NCI-H345 (cell line): ENCODE measurements around the gene SPN.
A peak's percentile ranks its signal among the peaks of the same experiment; 100 is the strongest.
"Not testable (repeated sequence)": the region's sequence is repeated elsewhere in the genome, so short reads cannot be mapped to it uniquely, and the experiment has no call there.

Experiments used
- DNase-seq: peaks from one replicate; lab custom pipeline; 2025; lab: John Stamatoyannopoulos, UW

The SPN gene

DNA sequence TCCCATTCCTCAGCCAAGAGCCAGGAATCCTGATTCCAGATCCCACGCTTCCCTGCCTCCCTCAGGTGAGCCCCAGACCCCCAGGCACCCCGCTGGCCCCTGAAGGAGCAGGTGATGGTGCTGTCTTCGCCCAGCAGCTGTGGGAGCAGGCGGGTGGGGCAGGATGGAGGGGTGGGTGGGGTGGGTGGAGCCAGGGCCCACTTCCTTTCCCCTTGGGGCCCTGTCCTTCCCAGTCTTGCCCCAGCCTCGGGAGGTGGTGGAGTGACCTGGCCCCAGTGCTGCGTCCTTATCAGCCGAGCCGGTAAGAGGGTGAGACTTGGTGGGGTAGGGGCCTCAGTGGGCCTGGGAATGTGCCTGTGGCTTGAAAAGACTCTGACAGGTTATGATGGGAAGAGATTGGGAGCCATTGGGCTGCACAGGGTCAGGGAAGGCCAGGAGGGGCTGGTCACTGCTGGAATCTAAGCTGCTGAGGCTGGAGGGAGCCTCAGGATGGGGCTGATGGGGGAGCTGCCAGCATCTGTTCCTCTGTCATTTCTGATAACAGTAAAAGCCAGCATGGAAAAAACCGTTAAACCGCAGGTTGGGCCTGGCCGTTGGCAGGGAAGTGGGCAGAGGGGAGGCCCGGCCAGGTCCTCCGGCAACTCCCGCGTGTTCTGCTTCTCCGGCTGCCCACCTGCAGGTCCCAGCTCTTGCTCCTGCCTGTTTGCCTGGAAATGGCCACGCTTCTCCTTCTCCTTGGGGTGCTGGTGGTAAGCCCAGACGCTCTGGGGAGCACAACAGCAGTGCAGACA, at the start of gene SPN:
SPN (plus strand) TSS at position 232 of the 791 bp plus-strand sequence; CDS start at position 714, 482 bp downstream.
- DNase-seq = no peak

DNA sequence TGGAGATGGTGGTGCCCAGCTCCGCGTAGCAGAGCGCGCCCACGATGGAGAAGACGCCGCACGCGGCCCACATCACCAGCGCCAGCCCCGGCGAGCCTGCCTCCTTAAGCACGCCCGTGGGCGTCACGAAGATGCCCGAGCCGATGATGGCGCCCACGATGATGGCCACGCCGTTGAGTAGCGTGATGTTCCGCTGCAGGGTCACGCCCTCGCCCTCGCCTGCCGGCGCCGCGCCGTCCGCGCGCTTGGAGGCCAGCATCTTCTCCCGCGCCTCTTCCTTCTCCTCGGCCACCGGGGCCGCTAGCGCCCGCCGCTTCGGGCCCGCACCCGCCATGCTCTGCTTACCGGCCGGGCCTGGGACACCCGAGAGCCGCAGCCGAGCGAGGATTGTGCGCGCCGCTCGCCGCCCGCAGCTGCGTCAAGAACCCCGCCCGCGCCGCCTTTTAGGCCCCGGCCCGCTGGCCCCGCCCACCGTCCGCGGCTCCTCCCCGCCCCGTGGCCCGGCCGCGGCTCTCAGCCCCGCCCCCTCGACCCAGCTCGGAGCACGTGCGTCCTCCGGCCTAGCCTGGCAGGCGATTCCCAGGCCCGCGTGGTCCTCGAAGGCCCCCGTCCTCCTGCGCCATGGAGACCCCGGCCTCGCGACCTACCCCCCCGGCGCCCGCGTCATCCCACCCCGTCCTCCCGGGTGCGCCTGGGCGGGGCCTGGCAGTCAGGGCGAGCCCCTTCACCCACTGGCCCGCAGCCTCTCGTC, 49.6 kb upstream of the SPN start:
- peak; percentile 88 for DNase-seq

- peak; percentile 41 for DNase-seq
These were observed 48.2 kb upstream of the SPN start for GRCh38 chr16:29614691-29615314.

DNA sequence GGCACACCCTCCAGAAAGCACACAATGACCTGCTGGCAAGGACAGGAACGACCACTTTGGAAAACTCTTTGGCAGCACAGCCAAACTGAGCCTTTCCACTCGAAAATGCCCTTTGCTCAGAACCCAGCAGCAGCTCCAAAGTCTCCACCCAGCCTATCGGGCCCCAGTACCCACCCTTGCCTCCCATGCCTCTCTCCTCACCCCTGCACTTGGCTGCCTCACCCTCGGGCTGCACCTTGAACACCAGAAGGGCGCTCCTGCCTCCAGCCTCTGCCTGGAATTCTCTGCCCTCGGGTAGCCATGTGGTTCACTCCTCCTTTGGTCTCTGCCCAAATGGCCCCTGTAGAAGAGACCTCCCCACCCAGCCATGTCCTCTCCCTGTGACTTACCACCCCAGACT, 46.9 kb upstream of the SPN start:
- not testable (repeated sequence) for DNase-seq

DNA sequence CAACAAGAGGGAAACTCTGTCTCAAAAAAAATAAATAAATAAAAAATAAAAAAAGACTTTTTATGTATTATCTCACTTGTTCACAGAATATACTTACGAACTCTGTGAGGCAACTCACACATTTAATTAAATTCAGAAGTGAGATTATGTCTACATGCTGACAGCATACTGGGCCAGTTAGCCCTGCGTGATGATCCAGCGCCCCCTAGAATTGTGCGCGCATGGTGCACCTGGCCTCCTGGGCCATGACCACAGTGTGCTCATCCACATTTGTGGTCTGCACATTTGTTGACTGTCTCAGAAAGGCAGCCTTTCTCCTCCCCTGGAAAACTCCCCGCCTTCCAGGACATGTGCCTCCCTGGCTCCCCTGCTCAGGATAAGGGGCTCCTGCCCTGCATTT, 42.5 kb upstream of the SPN start:
- not testable (repeated sequence) for DNase-seq

DNA sequence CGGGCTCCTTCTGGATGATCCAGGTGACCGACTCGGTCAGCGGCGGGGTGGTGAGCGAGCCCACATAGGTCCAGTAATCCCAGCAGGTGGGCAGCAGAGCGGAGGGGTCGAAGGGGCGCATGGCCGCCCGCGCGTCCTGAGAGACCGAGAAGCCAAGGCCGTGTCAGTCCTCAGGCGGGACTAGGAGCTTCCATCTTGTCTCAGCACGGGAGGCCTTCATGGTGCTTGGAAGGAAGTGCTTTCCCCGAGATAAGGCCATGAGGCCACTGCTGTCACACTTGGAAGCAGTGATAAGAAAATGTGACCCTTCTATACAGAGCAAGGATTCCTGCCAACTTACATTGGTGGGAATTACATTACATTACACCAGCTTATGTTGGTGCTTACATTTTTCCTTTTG, 40.3 kb upstream of the SPN start:
- not testable (repeated sequence) for DNase-seq

- not testable (repeated sequence) for DNase-seq
These were observed 39.8 kb upstream of the SPN start for GRCh38 chr16:29623253-29623652.

DNA sequence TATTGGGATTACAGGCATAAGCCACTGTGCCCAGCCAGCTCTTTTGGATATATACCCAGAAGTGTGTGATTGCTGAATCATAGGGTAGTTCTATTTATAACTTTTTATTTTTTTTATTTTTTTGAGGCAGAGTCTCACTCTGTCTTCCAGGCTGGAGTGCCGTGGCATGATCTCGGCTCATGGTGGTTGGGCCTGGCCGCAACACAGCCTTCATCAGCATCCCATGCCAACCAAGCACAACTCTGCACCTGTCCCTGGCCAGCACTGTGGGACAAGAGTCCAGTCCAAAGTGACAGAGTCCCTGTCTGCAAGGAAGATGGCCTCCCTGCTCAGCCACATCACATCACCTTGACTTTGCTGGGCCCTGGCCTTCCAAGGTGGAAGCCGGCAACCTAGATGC, 37.9 kb upstream of the SPN start:
- not testable (repeated sequence) for DNase-seq

- DNase-seq = not testable (repeated sequence)
These were observed 36.2 kb upstream of the SPN start for GRCh38 chr16:29626778-29627331.

DNA sequence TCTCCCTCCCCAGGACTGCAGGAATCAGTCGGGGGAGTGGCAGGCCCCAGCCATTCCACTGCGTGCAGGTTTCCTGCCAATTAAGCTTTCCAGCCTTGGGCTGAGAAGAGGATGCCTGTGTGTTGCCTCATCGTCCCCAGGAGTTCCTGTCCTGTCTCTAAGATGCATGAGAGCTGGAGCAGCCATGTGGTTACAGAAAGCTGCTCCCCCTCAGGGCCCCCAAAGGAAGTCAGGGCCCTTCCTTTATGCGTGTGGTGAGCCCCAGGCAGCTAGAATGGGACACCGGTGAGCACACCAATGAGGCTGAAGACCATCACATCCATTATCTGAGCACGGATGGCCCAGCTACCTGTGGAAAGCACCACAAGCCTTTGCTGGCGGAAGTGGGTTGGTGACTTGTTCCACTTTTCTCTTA, 35.4 kb upstream of the SPN start:
- not testable (repeated sequence) for DNase-seq

GRCh38 chr16:29628707-29629106, 34.3 kb upstream of the SPN start:
- DNase-seq = not testable (repeated sequence)

GRCh38 chr16:29629318-29629717, 33.7 kb upstream of the SPN start:
- DNase-seq = not testable (repeated sequence)

GRCh38 chr16:29631658-29632057, 31.4 kb upstream of the SPN start:
- not testable (repeated sequence) for DNase-seq

DNA sequence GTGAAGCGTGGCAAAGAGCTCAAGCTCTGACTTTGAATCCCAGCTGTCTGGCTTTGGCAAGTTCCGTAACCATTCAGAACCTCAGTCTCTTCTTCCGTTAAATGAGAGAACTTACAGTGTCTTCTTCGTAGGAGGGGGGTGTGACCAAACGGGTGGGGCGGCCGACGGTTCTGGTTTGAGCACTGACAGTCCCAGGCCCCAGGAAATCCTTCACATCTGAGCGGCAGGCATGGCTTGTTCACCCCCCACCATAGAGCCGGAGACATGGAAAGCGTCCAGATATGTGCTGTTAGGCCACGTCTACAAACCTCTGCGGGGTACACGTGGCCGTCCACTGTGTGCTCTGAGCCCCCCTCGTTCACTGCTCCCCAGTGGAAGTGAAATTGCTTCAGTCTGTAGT, 27.1 kb upstream of the SPN start:
- not testable (repeated sequence) for DNase-seq

- not testable (repeated sequence) for DNase-seq
These were observed 26.7 kb upstream of the SPN start for GRCh38 chr16:29636368-29636767.

DNA sequence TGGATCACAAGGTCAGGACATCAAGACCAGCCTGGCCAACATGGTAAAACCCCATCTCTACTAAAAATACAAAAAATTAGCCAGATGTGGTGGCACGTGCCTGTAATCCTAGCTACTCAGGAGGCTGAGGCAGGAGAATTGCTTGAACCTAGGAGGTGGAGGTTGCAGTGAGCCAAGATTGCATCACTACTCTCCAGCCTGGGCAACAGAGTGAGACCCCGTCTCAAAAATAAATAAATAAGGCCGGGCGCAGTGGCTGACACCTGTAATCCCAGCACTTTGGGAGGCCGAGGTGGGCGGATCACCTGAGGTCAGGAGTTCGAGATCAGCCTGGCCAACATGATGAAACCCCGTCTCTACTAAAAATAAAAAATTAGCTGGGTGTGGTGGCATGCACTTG, 24.3 kb upstream of the SPN start:
- DNase-seq = not testable (repeated sequence)

GRCh38 chr16:29641561-29641960, 21.5 kb upstream of the SPN start:
- no peak for DNase-seq

DNA sequence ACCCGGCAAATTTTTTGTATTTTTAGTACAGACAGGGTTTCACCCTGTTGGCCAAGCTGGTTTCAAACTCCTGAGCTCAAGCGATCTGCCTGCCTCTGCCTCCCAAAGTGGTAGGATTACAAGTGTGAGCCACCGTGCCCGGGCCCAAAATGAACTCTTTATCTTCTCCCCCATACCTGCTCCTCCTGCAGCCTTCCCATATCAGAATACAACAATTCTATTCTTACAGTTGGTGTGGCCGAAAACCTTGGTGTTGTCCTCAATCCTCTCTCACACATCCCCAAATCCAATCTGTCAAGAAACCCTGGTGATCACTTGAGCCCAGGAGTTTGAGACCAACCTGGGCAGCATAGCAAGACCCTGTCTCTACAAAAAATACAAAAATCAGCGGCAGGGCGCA, 19.5 kb upstream of the SPN start:
- DNase-seq = no peak

- no peak for DNase-seq
These were observed 18.6 kb upstream of the SPN start for GRCh38 chr16:29644338-29644857.

DNA sequence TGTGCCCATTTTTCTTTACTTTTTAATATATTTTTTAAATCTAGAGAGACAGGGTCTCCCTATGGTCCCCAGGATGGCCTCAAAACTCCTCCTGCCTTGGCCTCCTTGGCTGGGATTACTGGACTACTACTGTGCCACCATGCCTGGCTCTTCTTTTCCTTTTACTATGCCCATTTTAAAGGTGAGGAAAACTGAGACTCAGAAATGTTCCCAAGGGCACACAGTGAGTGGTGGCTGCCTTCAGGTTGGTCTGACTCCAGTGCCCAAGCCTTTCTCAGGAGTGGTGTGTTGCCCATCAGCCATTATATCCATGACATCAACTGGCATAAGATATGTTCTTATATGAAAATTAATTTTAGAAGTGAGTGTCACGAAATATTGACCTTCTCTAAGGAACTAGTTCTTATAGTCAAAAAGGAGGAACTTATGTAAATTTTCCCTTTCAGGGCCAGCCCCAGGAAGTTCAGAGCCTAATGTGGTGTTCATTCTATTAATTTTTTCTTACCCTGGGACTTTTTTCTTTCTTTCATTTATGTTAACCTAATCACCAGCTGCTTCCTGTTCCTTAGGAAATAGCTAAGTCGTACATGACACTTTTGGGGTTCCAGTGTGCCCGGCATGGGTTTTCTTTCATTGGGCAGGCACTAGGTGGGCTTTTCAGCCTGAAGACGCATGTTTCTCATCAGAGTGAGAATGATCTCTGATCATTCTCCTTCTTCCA, 17.9 kb upstream of the SPN start:
- DNase-seq = no peak

- no peak for DNase-seq
These were observed 17.3 kb upstream of the SPN start for GRCh38 chr16:29645694-29646187.
